Mucosa of gallbladder (tissue), 1 donor: ENCODE data around the gene LRP1B. TPM values are rescaled to one million over a fixed set of nuclear protein-coding genes. Genes with fewer than 3 reads are reported as not detected.

Experiments used
- DNase-seq: peaks from one replicate; pipeline ENCODE4 v3.0.0-alpha.2; 2020; ENCODE audit warnings: low spot score
- total RNA-seq: library from RNA; stranded (reverse); gene quantifications from one replicate; pipeline ENCODE4 v1.2.1, GENCODE V29; 2021
- donor health status: DM: no; HTN: no; CAD: no.

The LRP1B gene
- total RNA-seq, 1 donor from 2014 or later, result 0.26 TPM

- no peak for DNase-seq
These were observed 993.6 kb downstream of the LRP1B start for GRCh38 chr2:141137122-141137693.

GRCh38 chr2:141133883-141134282, 996.9 kb downstream of the LRP1B start:
- DNase-seq, result no peak

DNA sequence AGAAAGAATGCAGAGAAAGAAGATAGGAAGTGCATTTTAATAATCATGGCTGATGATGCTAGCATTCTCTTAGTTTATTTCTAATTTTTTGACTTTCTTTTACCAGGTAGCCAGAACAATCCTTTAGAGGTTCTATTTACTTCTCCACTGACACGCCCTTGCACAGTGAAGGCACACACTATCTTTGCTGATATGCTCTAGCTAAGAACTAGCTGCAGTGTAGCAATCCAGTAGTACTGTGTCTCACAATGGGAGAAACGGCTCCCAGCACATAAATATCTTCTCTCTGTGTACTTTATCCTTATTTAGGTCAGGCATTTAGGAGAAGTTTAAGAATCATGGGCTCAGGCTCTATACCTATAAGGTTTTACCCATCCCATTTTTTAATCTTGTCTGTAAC, 1005.4 kb downstream of the LRP1B start:
- no peak for DNase-seq

DNA sequence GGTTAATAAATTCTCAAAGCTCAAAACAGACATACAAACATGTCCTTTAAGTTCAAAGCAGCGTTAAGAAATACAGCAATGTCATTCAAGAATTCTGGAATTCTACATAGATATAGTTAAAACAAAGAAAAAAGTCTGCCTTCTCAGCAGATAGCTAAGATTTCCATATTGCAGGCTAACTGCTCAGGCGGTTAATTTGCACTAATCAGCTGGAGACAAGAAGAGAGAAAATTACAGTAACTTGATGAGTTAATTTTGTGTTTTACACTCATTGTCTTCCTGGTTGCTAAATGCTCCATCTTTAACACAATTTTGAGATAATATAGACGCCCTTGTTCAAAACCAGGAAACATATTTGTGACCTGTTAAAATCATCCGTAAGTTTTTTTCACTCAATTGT, 1012.0 kb downstream of the LRP1B start:
- DNase-seq, result no peak

GRCh38 chr2:141113301-141113700, 1017.5 kb downstream of the LRP1B start:
- DNase-seq, result no peak

- no peak for DNase-seq
These were observed 1021.2 kb downstream of the LRP1B start for GRCh38 chr2:141109633-141110032.

DNA sequence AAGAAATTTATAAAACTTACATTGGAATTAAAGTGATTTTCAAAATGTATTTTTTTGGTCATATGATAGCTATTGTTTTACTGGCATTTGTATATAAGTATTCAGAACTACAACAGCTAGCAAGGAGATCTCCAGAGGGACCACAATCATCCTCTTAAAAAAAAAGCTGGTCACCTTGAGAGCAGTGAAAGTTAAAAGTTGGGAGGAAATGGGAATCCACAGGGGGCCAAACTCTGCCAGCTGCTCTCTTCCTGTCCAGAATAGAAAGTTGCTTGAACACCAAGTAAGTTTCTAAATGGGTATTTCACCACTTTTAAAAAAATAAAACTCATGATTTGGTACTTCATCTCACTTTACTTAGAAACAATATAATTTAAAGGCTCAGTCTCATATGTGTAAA, 1025.1 kb downstream of the LRP1B start:
- no peak for DNase-seq

GRCh38 chr2:141103216-141103615, 1027.6 kb downstream of the LRP1B start:
- DNase-seq, result no peak

DNA sequence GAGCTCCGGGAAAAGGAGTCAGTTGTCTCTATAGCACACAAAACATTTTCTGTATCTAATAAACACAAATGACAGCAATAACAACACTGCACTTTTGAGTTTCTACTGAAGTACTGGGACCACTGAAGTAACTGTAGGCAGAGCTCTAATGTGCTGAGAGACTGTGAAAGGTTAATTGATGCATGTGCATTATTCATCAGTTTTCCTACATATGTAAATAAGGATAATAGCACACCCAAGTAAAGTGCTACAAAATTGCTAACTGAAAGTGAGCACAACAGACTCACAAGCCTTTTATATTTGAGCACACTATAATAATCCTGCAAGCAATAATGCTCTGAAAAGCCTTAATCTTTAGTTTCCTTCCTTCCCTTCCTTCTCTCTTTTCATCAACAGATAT, 1051.6 kb downstream of the LRP1B start:
- DNase-seq, result no peak

DNA sequence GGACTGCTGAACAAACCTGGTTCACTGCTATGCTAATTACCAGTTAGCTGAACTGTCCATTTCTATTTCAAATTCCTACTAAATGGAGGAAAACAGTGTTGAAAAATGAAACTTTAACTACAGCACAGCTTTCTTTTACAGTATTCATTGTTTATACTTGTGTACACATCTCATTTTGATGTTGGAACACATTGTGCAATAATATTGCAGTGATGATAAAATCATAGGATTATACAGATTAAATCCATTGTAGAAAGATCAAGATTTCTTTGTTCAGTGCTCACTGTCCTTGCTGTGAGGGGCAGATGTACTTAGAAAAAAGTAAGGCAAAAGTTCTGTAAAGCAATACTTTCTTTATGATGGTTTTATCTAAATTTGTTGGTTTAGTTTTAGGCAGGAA, 1055.1 kb downstream of the LRP1B start:
- no peak for DNase-seq

GRCh38 chr2:141068053-141068682, 1062.6 kb downstream of the LRP1B start:
- DNase-seq, result no peak

DNA sequence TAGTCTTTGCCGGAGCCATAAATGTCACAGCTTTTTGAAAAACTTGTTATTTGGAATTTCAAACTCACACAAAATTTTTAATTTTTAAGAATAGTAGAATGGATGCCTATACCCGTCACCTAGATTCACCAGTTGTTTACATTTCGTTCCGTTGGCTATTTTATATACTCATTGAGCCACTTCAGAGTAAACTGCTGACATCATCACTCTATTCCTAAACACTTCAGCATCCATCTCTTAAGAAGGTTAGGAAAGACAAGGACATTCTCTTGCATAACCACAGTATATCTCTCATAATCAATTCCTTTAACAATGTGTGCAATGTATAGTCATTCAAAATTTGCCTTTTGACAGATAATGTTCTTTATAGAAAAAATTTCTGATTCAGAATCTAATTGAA, 1065.8 kb downstream of the LRP1B start:
- DNase-seq, result no peak

- no peak for DNase-seq
These were observed 1067.4 kb downstream of the LRP1B start for GRCh38 chr2:141063406-141063805.

- no peak for DNase-seq
These were observed 1068.4 kb downstream of the LRP1B start for GRCh38 chr2:141062443-141062842.

- DNase-seq, result no peak
These were observed 1068.8 kb downstream of the LRP1B start for GRCh38 chr2:141062031-141062430.

GRCh38 chr2:141058556-141058955, 1072.3 kb downstream of the LRP1B start:
- DNase-seq, result no peak

DNA sequence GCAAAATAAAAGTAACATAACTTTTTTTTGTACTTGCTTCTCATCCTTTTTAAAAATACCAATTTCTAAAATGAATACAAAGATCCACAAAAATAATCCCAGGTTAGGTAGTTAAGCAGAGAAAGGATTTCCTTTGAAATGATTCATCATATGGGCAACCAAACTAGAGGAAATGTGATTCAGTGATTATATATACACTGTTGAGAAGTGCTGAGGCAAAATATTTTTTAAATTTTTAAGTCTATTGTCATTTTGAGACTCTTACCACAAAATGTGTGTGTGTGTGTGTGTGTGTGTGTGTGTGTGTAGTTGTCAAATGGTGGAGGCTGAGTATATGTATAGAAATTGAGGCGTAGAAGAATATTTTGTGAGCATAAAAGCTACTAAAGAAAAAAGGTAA, 1075.3 kb downstream of the LRP1B start:
- no peak for DNase-seq

DNA sequence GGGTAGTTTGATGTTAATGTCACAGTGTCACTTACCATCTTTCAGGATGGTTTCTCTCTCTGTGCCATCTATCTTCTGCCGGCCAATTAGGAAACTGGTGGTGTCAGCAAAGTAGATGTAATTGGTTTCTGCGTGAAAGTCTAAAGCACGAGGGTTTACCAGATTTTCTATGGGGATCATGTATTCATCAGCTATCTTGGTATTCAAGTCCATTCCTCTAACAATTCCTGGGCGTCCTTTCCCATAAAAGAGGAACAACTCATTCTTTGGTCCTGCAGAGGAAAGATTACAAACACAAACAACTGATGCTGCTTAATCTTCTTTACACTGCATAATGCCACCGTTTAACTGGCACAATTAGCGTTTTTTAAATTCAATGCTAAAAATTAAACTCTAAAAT, 1081.9 kb downstream of the LRP1B start:
- no peak for DNase-seq

- DNase-seq, result no peak
These were observed 1089.5 kb downstream of the LRP1B start for GRCh38 chr2:141041281-141041680.

- no peak for DNase-seq
These were observed 1092.5 kb downstream of the LRP1B start for GRCh38 chr2:141038341-141038740.

DNA sequence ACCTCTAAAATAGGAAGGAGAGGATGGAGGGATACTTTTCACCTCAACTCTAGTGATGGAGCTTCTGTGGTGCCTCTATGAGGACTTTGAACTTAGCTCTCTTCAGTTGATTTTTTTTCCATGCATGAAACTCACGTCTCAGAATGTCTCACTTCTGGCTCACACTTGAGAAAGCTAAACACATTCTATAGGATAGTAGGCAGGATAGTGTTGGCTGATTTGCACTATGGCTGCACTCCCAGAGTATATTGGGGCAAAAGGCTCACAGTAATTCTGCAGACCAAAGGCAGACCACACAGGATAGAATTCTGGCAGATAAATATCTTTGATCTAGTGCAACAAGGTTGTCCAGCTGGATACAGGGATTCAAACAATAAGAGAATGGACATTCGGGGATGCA, 1093.5 kb downstream of the LRP1B start:
- DNase-seq, result no peak

- DNase-seq, result no peak
These were observed 1094.9 kb downstream of the LRP1B start for GRCh38 chr2:141035846-141036420.

DNA sequence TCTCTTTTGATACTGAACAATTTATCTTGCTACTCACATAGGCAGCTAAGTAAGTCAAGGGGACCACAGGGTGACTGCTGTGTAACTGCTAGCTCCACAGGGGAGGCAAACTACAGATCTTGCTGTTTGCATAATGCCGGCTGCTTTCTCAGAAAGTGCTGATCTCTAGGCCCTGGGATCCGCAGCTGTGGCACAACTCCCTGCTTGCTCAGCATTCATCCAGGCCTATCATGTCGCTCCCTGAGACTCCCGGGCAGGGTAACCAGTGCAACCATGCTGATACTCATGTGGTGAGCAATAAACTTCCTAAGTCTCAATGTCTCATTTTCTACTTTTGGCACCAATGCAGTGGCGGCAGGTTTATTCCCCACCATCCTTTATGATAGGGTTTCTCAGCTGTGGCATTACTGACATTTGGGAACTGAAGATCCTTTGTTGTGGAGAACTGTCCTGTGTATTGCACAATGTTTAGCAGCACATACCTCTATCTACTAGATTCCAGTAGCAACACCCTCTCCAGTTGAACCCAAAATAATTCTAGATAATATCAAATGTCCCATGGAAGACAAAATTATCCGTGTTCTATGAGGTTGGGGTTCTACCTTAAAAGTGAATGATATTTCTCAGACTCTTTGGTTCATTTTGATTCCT, 1101.3 kb downstream of the LRP1B start:
- no peak for DNase-seq
